ENCODE results near the gene SGTA.
"Not testable (repeated sequence)": the region's sequence is repeated elsewhere in the genome, so short reads cannot be mapped to it uniquely, and the experiment has no call there.

Gene SGTA, protein sequence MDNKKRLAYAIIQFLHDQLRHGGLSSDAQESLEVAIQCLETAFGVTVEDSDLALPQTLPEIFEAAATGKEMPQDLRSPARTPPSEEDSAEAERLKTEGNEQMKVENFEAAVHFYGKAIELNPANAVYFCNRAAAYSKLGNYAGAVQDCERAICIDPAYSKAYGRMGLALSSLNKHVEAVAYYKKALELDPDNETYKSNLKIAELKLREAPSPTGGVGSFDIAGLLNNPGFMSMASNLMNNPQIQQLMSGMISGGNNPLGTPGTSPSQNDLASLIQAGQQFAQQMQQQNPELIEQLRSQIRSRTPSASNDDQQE

DNA sequence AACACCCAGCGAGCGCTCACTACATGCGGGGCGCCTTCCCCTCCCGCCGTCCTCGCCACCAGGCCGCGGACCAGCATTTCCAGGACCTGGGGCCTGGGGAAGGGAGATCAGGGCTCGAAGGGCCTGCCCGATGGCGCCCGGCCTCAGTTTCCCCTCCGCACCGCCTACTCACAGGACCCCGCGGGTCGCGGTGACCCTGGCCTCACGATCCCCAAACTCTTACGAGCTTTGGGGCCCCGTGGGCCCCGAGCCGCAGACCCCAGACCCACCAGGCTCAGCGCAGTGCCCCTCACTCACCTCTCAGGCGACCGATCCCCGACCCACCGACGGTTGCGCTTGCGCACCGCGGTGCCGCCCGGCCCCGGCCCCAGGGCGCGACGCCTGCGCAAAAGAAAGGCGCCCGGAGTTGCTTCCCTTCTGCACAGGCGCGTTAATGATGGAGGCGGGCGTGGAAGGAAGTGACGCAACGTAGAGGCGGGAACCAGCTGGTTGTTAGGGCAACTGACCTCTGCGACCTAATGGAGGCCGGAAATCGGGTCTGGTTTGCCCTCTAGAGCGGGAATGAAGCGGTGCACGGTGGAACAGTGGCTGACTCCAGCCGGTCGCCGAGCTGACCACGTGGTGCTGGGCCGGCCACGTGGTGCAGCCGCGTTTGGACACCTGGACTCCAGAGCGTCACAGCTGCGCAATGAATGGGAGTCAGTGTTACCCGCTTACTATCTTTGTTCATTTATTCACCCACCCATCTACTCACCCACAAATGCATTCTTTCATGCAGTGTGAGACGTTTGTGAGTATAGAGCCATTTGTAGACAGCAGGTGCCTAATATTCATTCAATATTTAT is at the start of gene SGTA:
TSS of gene SGTA (minus strand) at position 338 of the 845 bp plus-strand sequence. CDS start 14,205 bp downstream, outside the sequence.
- ATAC-seq (peak; percentile 83), DNase-seq (peak; percentile 97)

DNA sequence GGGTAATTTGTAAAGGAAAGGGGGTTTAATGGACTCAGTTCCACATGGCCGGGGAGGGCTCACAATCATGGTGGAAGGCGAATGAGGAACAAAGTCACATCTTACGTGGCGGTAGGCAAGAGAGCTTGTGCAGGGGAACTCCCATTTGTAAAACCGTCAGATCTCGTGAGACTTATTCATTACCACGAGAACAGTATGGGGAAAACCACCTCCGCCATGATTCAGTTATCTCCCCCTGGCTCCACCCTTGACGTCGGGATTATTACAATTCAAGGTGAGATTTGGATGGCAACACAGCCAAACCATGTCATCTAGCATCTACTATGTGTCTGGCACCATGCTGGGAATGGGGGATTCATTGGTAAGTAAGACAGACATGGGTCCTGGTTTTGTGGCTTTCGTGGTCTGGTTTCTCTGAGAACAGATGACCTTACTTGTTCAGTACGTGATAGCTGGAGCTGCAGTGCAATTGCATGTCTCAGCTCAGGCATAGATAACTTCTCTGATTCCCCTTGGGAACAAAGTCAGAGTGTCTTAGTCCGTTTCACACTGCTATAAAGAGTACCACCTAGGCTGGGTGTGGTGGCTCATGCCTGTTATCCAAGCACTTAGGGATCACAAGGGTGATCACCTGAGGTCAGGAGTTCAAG is 44.9 kb upstream of the SGTA start:
- no peak for ATAC-seq
- DNase-seq = no peak

GRCh38 chr19:2827022-2827421 is 43.9 kb upstream of the SGTA start:
- DNase-seq (no peak), ATAC-seq (no peak)

DNA sequence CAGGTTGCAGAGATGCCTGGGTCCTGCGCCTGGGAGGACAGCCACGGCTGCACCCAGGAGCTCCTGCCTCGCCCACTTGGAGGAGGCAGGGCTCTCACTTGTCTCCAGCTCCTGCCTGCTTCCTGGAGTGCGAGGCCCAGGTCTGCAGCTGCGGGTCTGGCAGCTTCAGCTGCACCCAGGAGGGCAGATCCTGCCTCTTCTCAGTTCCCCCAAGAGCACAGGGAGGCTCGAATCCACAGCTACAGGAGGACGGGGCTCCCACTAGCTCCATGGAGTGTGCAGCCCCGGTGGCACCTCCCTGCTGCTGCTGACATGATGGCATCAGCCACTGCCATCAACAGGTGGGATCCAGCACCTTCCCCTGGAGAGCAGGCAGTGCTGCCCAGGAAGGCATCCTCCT is 41.1 kb upstream of the SGTA start:
- DNase-seq = no peak
- no peak for ATAC-seq

DNA sequence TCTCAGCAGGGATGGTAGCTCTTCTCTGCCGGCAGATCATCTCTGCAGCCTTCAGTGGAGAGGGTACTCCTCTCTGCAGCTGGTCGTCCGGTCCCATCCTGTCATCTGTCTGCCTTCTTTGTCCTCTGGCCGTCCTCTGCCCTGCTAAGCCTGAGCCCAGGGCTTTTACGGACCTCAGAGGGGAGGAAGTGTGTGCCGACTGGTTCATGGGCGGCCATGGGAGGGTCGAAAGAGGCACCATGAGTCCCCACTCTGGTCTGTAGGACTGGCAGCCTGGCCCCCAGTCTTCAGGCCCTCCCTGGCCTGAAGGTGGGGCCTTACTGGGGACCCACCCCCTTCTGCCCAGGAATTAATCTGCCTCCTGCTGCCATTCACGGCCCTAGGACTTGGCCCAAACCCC is 40.6 kb upstream of the SGTA start:
- ATAC-seq = no peak

GRCh38 chr19:2822846-2823245 is 39.8 kb upstream of the SGTA start:
- ATAC-seq = no peak

More for the DNA sequence above, 40.6 kb upstream of the SGTA start:
- no peak for DNase-seq

DNA sequence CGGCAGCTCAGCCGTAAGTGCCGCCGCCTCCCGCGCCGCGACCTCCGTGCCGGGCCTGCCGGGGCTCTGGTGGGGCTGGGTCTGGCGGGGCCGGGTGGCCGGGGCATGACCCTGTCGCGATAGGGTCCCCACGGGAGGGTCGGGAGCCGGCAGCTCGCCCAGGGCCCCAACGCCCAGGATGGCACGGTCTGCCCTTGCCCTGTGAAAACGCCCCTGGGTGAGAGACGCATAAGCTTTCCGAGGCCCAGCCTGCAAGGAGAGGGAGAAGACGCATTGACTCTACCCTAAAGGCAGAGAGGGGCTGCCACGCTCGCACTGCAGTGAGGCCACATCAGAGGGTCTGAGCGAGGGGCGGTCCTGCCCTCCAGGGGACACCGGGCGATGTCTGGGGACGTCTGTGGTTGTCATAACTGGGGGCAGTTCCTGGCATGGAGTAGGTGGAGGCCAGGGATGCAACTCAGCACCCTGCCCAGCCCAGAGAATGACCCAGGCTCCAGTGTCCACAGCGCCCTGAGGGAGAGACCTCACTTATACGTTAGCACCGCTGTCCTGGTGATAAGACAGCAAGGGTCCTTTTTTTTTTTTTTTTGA is 37.1 kb upstream of the SGTA start:
- ATAC-seq (peak; percentile 5), DNase-seq (peak; percentile 25)

More at GRCh38 chr19:2822846-2823245, 39.8 kb upstream of the SGTA start:
- no peak for DNase-seq

DNA sequence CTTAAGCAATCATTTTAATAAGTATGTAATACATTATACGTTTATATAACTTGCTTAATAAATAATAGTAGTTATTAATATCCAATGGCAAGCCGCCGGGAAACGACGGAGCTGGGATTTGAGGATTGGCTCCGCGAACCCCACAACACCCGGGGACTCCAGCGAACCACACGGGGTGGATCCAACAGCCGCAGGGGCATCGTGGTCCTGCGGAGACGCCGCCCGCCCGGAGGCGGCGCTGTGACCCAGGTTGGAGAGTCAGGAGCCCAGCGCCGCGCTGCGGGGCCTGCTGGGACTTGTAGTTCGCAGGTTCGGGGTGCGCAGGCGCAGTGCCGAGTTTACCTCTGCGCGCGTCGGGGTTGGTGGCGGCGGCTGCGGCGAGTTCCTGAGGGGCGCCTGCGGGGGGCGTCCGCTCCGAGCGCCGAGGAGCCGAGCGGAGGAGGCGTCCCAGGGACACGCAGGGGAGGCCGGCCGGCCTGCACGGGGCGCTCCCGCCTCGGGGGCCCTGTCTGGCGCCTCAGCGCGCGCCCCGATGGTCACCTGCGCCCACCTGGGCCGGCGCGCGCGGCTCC is 36.6 kb upstream of the SGTA start, which contains the start of gene ZNF554:
TSS of gene ZNF554 (plus strand) at position 329 of the 572 bp plus-strand sequence. CDS start at position 533, 204 bp downstream.
- peak; percentile 99 for DNase-seq
- ATAC-seq = peak; percentile 92

GRCh38 chr19:2817237-2817829 is 34.3 kb upstream of the SGTA start:
- not testable (repeated sequence) for ATAC-seq, DNase-seq

DNA sequence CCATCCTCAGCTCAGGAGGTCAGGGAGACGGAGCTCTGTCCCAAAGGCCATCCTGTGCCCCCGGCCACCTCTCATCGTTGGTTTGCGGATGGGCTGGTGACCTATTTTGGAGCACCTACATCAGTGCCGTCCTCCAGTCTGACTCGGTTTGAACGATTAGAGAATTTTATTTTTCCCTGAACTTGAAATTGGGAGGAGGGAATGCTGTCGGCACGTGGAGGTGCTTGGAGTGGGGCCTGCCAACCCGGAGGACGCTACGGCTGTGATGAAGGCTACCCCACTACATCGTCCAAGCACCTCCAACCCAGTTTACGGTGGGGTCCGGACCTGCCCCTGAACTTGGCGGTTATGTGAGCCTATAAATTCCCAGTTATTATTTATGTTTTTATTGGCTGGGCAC is 33.6 kb upstream of the SGTA start:
- no peak for ATAC-seq
- DNase-seq = no peak

DNA sequence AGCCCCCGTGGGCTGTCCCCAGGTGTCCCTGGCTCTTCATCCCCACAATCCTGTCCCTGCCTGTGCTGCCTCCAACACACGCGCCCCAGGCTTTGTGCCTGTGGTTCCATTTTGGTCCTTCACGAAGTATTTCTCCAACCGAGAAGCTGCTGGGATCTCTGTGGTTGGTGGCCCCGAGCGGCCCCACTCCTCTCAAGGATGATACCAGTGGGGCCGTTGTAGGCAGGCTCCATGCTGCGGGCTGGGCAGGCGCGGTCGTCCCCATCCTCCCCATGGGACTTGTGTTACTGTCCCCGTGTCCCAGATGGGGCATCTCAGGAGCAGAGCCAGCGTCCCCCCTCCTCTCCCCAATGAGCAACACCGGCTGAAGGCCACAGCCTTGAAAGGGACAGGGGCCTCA is 32.9 kb upstream of the SGTA start:
- ATAC-seq (no peak), DNase-seq (no peak)

DNA sequence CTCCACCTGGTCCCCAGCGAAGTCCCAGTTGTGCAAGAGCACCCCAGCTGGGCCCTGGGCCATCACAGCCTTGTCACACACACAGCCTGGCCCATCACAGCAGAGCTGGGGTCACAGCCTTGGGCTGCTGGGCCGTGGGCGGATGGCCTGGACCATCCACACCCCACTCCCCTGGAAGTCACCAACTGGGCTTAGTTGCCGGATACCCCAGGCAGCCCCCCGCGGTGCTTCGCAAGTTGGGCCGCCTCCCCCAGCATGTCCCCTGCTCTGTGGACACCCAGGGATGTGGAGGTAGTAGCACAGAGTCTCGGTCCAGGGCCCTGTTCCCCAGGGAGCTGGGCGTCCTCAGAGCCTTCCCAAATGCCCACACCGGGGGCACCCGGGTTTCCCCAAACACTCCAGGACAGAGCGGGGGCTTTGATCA is 32.1 kb upstream of the SGTA start:
- DNase-seq (no peak), ATAC-seq (no peak)

DNA sequence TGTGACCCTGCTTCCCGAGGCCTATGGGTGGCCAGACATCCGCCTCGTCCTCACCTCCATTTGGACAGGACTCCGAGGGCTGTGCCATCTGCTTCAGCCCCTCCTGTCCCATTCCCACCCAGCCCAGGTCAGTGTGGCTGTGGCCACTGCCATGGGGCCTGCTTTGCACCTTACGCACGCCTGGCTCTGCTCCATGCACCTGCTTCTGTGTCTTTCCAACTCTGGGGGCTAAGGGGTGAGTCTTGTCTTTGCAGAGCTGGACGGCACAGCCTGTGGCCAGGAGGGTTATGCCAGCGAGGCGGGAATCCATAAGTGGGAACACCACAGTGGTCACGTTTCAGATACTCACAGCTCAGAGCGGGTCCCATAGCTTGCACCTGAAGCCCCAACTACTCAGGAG is 31.4 kb upstream of the SGTA start:
- no peak for DNase-seq
- no peak for ATAC-seq

- ATAC-seq = no peak
- no peak for DNase-seq
These were observed 30.4 kb upstream of the SGTA start for GRCh38 chr19:2813235-2814160.

DNA sequence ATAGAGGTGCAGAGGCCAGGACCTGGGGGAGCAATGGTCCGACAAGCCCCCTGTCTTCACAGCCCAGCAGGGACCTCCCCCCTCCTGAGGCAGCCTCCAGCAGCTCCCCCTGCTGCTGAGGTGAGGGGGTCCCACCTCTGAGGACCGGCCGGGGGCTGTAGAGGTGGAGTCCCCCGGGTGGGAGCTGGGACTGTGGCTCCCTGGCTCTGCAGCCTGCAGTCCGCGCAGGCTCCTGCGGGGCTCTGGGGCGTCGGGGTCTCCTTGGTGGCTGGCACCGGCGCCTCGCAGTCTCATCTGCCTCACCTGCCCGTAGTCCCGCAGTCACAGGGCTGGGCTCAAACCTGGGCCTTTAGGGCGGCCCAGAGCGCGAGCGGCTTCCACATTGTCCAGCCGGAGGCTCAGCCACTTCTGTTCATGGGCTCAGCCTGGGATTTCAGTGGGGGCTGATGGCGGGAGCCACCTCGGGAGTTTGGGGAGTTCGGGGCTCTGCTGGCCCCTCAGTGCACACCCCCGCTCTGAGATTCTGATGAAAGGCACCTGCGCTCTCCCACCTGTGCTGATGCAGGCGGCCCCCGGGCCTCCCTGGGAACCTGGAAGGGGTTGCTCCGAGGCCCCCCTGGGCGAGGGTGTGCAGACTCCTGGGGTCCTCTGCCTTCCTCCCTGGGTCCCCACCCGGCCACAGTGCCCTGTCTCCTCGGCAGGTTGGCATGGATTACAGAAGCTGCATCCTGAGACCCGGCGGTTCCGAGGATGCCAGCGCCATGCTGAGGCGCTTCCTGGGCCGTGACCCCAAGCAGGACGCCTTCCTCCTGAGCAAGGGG is 29.6 kb upstream of the SGTA start:
- ATAC-seq (no peak), DNase-seq (no peak)

GRCh38 chr19:2811735-2812413 is 28.8 kb upstream of the SGTA start:
- ATAC-seq = no peak
- DNase-seq = no peak

- ATAC-seq = no peak
These were observed 28.2 kb upstream of the SGTA start for GRCh38 chr19:2811221-2811722.

More at GRCh38 chr19:2811221-2811722, 28.2 kb upstream of the SGTA start:
- DNase-seq = no peak

All from stimulated activated naive CD8-positive, alpha-beta T cell treated with anti-CD3 and anti-CD28 coated beads, Interleukin-15, Interleukin-2, amounts not matched to agents 100 U/mL and 50 U/mL, for 24 hours (primary cell).